T-helper 1 cell (primary cell): ENCODE measurements around the gene ATRNL1.

Experiments
- DNase-seq, 5 donors: peaks; one replicate each; pipeline ENCODE4 v3.0.0-alpha.2; 2012 to 2020

The ATRNL1 gene

GRCh38 chr10:115914475-115914874, 821.3 kb downstream of the ATRNL1 start:
- no peak for DNase-seq

DNA sequence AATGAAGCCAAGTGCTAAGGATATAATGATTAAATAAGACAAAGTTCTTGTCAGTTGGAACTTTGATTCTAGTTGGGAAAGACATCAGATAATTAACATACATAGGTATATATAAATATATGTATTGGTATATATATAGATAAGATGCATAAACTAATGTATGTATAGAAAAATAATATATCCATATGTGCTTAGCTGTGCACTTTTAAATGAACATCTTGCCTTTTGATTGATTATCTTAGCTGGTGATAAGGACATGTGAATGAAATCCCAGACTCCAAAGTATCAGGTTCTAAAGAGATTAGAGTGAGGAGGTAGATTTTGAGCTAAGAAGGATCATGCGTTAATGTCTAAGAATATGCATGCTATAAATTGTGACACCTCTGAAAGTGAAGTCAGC, 822.3 kb downstream of the ATRNL1 start:
- no peak for DNase-seq

DNA sequence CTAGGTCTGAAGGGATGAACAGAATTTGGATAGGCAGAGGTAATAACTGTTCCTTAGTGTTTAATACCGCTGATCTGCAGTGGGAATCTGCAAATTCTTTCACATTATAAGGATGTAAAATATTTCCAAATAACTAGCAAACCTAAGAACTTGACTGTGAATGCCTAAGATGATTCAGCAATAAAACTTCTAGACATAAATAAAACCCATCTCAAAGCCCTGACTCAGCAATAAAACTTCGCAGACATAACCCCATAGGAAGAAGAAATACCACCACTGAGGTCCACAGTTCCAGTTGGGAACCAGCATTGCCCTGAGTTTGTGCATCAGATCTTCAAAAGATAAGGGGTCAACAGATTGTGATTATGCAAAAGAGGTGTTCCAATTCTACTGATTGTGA, 825.6 kb downstream of the ATRNL1 start:
- no peak for DNase-seq

DNA sequence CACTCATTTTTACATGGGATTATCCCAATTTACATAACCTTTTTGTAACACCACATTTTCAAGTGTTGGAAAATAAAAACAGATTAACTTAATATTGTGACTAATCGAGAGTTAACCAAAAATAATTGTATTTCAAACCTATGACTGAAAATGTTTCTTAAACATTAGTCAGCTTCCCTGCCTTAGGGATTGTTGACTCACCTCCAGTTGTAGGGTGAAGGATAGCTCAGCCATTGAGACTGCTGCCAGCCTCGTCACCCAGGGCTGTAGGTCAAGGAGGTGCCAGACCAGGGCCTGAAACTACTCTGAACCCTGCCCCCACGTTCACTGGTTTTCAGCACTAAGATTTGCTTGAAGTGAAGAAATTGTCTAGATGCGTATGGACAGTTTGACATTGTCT, 828.6 kb downstream of the ATRNL1 start:
- no peak for DNase-seq

- DNase-seq, result no peak
Measured at GRCh38 chr10:115931309-115931708, 838.1 kb downstream of the ATRNL1 start.

DNA sequence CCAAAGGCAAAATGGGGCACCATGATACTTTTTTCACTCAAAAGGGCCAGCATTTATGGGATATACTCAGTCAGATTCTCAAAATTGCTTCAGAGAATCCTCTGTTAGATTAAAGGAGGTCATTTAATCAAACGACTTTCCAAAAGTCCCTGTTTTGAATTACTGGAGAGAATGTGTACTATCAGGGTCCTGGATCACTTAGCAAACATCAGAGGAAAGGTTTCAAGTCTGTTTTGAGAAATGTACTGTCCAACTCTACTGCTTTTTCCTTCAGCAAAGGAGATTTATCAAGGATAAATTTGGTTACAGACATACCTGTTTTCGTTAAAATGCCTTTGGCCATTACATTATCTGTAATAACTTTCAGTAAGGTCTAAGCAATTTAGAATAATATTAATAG, 838.9 kb downstream of the ATRNL1 start:
- DNase-seq, result no peak

GRCh38 chr10:115933098-115933497, 839.9 kb downstream of the ATRNL1 start:
- DNase-seq, result no peak

DNA sequence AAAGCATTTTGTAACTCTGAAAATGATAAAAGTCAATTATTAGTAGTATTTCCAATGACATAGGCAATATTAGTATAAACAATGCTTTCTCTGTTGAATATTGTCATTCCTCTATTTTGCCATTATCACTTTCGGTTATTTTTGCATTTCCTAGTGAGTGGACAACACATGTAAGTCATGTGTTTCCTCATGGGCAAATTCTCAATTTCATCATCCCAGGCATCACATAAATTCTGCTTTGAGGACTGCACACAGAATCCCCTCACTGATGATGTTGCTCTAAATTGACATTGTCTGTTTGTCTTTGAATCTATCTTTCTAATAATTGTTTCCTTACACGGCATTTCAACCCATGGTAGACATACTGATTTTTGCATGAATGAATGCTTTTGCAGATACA, 842.6 kb downstream of the ATRNL1 start:
- no peak for DNase-seq

- no peak for DNase-seq
Measured at GRCh38 chr10:115936926-115937767, 844.0 kb downstream of the ATRNL1 start.

- DNase-seq, result no peak
Measured at GRCh38 chr10:115937768-115938056, 844.5 kb downstream of the ATRNL1 start.

DNA sequence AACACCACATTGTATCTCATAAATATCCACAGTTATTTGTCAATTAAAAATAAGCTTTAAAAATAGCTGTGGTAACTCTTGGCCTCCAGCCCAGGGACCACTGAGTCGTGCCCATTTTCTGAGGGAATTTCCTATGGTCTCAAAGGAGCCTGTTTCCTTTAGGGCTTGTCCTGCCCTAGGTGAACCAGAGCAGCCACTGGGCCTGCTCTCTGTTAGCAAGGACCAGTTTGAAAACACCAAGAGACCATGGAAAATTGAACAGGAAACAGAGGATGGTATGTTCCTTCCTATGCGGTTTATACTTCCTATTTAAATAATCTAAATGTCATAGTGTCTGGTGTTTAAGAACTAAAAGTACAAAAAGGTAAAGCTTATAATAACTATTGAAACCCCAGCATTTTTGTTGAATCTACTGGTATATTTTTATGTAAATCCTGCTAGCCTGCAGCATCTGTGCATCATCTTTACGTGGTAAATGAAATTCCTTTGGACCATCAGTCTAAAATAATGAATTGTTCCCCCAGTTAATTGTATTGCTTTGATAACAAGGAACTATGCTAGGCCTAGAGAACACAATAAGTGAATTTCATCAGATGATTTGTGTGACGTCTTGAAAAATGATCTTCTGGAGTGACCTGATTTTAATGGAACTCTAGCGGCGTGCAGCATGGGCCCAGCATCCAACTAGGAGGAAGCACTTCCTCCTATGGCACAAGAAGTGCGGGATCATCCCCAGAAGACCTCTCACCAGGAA, 846.1 kb downstream of the ATRNL1 start:
- DNase-seq, result no peak

- DNase-seq, result no peak
Measured at GRCh38 chr10:115941361-115941771, 848.2 kb downstream of the ATRNL1 start.

- no peak for DNase-seq
Measured at GRCh38 chr10:115942101-115942500, 848.9 kb downstream of the ATRNL1 start.

GRCh38 chr10:115944538-115944937, 851.4 kb downstream of the ATRNL1 start:
- DNase-seq, result no peak

- DNase-seq, result no peak
Measured at GRCh38 chr10:115945701-115946445, 852.7 kb downstream of the ATRNL1 start.

GRCh38 chr10:115947104-115947503, 853.9 kb downstream of the ATRNL1 start:
- no peak for DNase-seq

GRCh38 chr10:115948465-115948864, 855.3 kb downstream of the ATRNL1 start:
- DNase-seq, result no peak

DNA sequence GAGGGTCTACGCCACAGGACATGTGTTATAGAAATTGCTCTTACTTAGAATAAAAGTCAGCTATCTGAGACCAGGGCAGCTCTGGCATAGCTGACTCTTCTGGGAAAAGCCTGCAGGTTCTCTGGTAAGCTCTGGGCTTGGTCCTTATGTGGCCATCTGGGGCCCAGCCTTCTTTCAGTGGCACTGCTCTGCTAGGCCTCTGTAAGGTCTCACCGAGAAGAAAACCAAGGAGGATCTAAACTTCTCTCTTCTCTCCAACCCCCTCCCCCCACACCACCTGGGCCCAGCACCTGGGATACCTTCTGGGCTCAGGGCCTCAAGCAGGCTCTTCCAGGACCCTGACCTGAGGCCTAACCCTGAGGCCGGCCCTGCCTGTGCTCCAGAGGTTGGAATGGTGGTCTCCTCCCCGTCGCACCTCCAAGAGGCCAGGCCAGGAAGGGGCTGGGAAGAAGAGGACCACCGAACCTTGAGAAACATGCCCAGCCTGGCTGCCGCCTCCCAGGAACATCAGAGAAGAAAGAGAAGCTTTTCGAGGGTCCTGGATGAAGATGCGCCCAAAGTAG, 856.2 kb downstream of the ATRNL1 start:
- DNase-seq, result no peak

GRCh38 chr10:115950320-115950719, 857.2 kb downstream of the ATRNL1 start:
- no peak for DNase-seq

GRCh38 chr10:115951242-115951641, 858.1 kb downstream of the ATRNL1 start:
- DNase-seq, result no peak

DNA sequence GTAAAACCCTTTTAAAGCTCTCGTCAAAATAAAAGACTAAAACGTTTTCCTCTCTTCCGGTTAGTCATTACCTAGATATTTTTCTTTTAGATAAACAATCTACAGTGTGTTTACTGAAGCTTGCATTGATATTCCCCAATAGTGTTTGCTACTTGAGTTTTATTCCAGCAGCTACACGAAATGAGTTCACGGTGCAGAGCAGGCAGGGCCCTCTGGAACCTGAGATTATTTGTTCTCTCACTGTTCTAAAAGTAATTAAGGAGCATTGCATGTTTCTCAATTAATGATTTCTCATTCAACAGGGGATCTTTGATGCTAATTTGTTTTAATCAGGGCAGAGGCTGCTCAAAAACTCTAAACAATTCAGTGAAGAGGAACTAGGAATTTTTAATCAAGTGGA, 860.1 kb downstream of the ATRNL1 start:
- DNase-seq, result no peak

- DNase-seq, result no peak
Measured at GRCh38 chr10:115953968-115954367, 860.8 kb downstream of the ATRNL1 start.
